HG02571 (cell line): Measurements from ENCODE around the gene SOX1.

Experiments
- ATAC-seq: cut with Tn5 transposase; IDR thresholded peaks from one replicate; pipeline ENCODE4 v1.9.1; 2021; ENCODE audit warnings: mild to moderate bottlenecking, moderate library complexity; ENCODE audit not compliant: unreplicated experiment

SOX1 gene

GRCh38 chr13:112058519-112058873, 8.5 kb upstream of the SOX1 start:
- no peak for ATAC-seq

- no peak for ATAC-seq
Observed at GRCh38 chr13:112058941-112059340, 8.0 kb upstream of the SOX1 start.

GRCh38 chr13:112059457-112060281, 7.3 kb upstream of the SOX1 start:
- no peak for ATAC-seq

- no peak for ATAC-seq
Observed at GRCh38 chr13:112060282-112060830, 6.6 kb upstream of the SOX1 start.

- ATAC-seq = no peak
Observed at GRCh38 chr13:112060899-112061366, 6.0 kb upstream of the SOX1 start.

GRCh38 chr13:112061367-112062061, 5.4 kb upstream of the SOX1 start:
- ATAC-seq = no peak

GRCh38 chr13:112062072-112062567, 4.8 kb upstream of the SOX1 start:
- no peak for ATAC-seq

GRCh38 chr13:112062571-112063570, 4.1 kb upstream of the SOX1 start:
- ATAC-seq = no peak

DNA sequence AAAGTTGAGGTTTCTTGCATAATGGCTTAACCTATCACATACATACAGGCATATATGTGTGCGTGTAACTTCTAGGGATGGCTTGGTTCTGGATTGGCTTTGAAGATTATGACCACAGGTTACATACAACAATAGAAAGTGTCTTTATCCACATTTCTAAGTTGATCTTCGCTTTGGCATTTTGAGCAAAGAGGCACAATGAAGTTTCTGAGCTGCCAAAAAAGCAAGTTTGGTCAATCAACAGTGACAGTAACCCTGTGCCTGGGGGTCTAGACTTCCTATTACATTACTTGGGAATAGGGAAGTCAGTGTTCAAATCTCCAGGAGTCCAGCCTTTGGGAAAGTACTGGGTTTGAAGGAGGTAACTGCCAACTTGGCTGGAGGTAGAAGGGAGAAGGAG, 3.1 kb upstream of the SOX1 start:
- ATAC-seq = no peak

- no peak for ATAC-seq
Observed at GRCh38 chr13:112064222-112064621, 2.7 kb upstream of the SOX1 start.

GRCh38 chr13:112065521-112065866, 1.5 kb upstream of the SOX1 start:
- ATAC-seq = no peak

DNA sequence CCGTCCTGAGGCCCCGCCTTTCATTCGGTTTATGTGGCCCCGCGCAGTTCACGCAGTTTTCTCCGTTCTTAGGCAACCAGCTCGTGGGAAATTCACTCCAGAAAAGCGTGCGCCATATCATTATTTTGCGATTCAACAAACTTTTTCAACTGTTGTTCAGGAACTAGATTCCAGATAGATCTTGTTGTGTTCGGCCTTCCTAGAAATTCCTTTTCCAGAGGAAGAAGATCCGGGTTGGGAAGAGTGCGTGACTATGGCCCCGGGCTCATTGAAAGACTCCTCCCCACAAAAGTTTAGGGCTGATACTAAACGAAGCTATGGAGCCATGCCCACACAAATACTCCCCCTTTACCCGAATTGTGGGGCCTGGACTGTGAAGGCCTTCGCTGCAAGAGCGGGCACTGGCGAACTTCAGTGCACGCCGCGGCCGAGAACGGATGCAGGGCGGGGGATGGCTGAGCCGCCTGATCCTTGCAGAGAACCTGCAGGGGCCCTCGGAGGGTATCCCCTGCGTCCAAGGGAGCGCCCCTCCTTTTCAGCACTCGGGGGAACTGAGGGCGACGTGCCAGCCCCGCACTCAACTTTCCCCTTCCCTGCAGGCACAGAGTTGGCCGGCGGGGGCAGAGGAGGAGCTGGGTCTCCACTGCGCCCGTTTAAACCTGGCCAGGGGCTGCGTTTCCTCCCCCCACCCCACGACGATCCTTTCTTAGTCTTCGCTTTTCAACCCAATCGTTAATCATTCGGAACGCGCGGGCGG, 904 bp upstream of the SOX1 start:
- ATAC-seq = no peak

GRCh38 chr13:112066624-112067004, 335 bp upstream of the SOX1 start:
- no peak for ATAC-seq

GRCh38 chr13:112067871-112068539, 1.1 kb downstream of the SOX1 start:
- no peak for ATAC-seq

- no peak for ATAC-seq
Observed at GRCh38 chr13:112068540-112069060, 1.7 kb downstream of the SOX1 start.

DNA sequence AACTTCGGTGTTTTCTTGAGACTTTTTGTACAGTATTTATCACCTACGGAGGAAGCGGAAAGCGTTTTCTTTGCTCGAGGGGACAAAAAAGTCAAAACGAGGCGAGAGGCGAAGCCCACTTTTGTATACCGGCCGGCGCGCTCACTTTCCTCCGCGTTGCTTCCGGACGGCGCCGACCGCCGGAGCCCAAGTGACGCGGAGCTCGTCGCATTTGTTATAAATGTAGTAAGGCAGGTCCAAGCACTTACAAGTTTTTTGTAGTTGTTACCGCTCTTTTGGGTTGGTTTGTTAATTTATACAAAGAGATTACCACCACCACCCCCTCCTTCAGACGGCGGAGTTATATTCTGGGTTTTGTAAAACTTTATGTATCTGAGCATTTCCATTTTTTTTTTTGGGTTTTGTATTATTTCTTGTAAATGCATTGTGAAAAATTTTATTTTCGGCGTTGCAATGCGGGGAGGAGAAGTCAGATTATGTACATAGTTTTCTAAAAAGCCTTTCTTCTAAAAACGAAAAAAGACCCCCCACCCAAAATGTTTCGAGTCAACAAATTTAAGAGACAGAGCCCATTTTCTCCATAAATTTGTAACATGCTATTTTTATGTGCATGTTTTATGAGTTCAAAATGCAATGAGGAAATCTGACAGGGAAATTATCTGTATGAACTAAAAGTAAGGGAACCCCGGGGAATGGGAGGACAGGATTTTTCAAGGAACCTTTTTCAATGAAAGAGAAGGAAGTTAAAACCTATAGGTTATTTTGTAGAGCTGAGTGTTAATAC, 2.3 kb downstream of the SOX1 start:
- ATAC-seq = no peak

DNA sequence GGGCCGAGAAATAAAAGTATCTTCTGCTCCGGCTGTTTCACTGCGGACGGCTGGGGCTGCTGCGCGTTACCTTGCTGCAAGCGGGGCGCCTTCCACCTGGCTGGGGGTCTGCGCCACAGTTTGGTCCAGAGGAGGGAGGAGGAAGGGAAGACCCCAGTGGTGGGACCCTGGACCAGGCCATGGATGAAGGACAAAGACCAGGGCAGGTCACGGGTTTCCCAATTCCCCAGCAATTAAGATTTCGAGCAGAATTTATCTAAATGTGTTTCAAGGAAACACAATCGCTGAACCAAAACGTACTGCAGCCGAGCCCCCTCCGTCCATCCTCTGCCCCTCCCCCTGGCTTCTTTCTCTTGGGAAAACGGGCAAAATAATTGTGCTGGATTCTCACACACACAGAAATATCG, 2.9 kb downstream of the SOX1 start:
- ATAC-seq = no peak

- no peak for ATAC-seq
Observed at GRCh38 chr13:112071102-112071722, 4.3 kb downstream of the SOX1 start.
